ENCODE results near the gene NSG2. TPM values are rescaled to one million over a fixed set of nuclear protein-coding genes. Genes with fewer than 3 reads are reported as not detected.

NSG2 gene
- total and polyA plus RNA-seq, 2 of the 4 experiments (the other 2 are of a cell fraction): not detected

DNA sequence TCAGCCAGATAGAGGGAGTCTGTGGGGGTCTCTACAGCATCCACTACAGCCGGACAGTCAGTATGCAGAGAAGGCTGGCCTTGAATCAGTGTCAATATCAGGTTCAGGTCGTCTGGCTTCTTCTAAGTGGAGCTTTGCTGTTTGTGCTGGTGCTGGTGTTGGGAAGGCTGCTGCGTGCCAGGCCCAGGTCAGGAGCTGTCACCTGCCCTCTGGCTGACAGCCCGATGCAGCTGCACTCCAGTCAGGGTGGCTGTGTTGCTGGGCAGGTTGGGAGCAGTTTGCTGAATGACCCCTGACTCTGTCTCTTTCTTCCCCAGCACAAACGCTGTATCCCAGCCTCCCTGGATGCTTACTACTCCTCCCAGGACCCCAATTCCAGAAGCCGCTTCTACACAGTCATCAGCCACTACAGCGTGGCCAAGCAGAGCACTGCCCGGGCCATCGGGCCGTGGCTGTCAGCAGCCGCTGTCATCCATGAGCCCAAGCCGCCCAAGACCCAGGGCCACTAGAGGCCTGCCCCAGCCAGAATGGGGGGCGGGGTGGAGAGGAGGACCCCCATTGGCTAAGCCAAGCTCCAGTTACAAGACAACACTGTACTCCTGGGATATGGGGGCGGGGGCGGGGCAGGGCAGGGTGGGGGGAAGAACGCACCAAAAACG is 61.6 kb downstream of the NSG2 start:
- intact Hi-C loops (cut with micrococcal nuclease): no loop called here
- H3K14ac ChIP-seq (replicated peaks; ENCODE audit: low read depth, low read length): no peak overlapping the region
- BruUV-seq (replicated peaks): no TSS peak
- no peak overlapping the region for H3K4ac ChIP-seq (ENCODE audit: low read depth, low read length)
- H3K4me3 ChIP-seq (ENCODE audit: insufficient read depth, low read depth, low read length): no peak overlapping the region
- no peak overlapping the region for H2AK5ac ChIP-seq (ENCODE audit: low read depth, low read length)
- H3K27ac ChIP-seq (ENCODE audit: insufficient read depth, low read length): no peak overlapping the region
- no peak overlapping the region for H3K9ac ChIP-seq (ENCODE audit: low read depth, low read length)
- H4K91ac ChIP-seq (ENCODE audit: insufficient read depth, low read depth, low read length): no peak overlapping the region
- H4K5ac ChIP-seq (ENCODE audit: low read depth, low read length): no peak overlapping the region
- in situ Hi-C loops (cut with MboI; ENCODE audit: low sequenced_read_pairs): no loop called here
- no peak overlapping the region for H4K8ac ChIP-seq (ENCODE audit: low read depth in 2 of 2, low read length in 2 of 2)
- peaks cover 7% of the 10 kb centered on the region; the same call in 1 of the 2 replicates for H3K9me3 ChIP-seq (ENCODE audit: control insufficient read depth, insufficient read depth, low read length)
- H3K4me2 ChIP-seq (ENCODE audit: low read depth, low read length): no peak overlapping the region
- no peaks in the 10 kb centered on the region for H3K9me1 ChIP-seq (ENCODE audit: insufficient read depth, low read length)
- no peaks in the 10 kb centered on the region for H3K79me1 ChIP-seq (ENCODE audit: low read depth in 1 of 2, low read length in 2 of 2)
- H3K56ac ChIP-seq (ENCODE audit: extremely low read depth, insufficient read depth, low read length): no peak overlapping the region
- no peak overlapping the region for H2BK20ac ChIP-seq (ENCODE audit: low read depth, low read length)
- no peak overlapping the region for H2AFZ ChIP-seq (replicated peaks; ENCODE audit: low read length, poor library complexity)
- no peak overlapping the region for H2BK120ac ChIP-seq (ENCODE audit: low read depth, low read length)
- POLR2A ChIA-PET (ENCODE audit: unreplicated experiment): no interaction called here
- no peaks in the 10 kb centered on the region for H3K27me3 ChIP-seq (ENCODE audit: control insufficient read depth, insufficient read depth, low read length)
- H3K36me3 ChIP-seq (ENCODE audit: control insufficient read depth, insufficient read depth, low read length): no peaks in the 10 kb centered on the region
- H4K20me1 ChIP-seq (ENCODE audit: insufficient read depth, low read length): no peaks in the 10 kb centered on the region
- ATAC-seq (ENCODE audit: low read depth) (no peak), DNase-seq (no peak)
- no peak overlapping the region for H2BK5ac ChIP-seq (ENCODE audit: low read depth, low read length, poor library complexity, severe bottlenecking)
- H3K4me1 ChIP-seq (ENCODE audit: control insufficient read depth, insufficient read depth, low read length): no peaks in the 10 kb centered on the region
- no peak overlapping the region for H3K18ac ChIP-seq (ENCODE audit: low read depth, low read length)
- H2BK15ac ChIP-seq (ENCODE audit: low read depth, low read length): no peak overlapping the region
- WGBS, 2 experiments (ENCODE audit: extremely low coverage in 2 of 2, insufficient read length in 1 of 2): 50% methylated on average over 2 of the region's 17 CpGs; no CpG with 5 or more reads in 1 of the 2 experiments
- TF ChIP-seq MAFK (IDR thresholded peaks at IDR 0.05; ENCODE audit: low read depth, low read length): no peak
- no peak for TF ChIP-seq NFE2L2 (IDR thresholded peaks at IDR 0.05; ENCODE audit: low read depth, low read length)
- no peak for TF ChIP-seq SMC3 (IDR thresholded peaks at IDR 0.05; ENCODE audit: low read depth, low read length)
- TF ChIP-seq BHLHE40 (IDR thresholded peaks at IDR 0.05; ENCODE audit: low read depth, low read length): no peak
- TF ChIP-seq RFX5 (IDR thresholded peaks at IDR 0.05; ENCODE audit: low read depth, low read length): no peak
- no peak for TF ChIP-seq RAD21 (IDR thresholded peaks at IDR 0.05; ENCODE audit: low read length)
- no peak for TF ChIP-seq POLR2A (IDR thresholded peaks at IDR 0.05; ENCODE audit: low read depth, low read length)
- TF ChIP-seq FOS (IDR thresholded peaks at IDR 0.05; ENCODE audit: low read depth, low read length): no peak
- TF ChIP-seq, protein P1, sequence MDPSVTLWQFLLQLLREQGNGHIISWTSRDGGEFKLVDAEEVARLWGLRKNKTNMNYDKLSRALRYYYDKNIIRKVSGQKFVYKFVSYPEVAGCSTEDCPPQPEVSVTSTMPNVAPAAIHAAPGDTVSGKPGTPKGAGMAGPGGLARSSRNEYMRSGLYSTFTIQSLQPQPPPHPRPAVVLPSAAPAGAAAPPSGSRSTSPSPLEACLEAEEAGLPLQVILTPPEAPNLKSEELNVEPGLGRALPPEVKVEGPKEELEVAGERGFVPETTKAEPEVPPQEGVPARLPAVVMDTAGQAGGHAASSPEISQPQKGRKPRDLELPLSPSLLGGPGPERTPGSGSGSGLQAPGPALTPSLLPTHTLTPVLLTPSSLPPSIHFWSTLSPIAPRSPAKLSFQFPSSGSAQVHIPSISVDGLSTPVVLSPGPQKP (IDR thresholded peaks at IDR 0.05; ENCODE audit: borderline replicate concordance, low read depth, low read length): no peak
- dilution Hi-C loops (cut with HindIII; ENCODE audit: low sequenced_read_pairs, unreplicated experiment): no loop called here
- CTCF ChIA-PET: no interaction called here
- no peak overlapping the region for H2AK9ac ChIP-seq (replicated peaks; ENCODE audit: low read depth, low read length, poor library complexity)
- H3K23ac ChIP-seq (ENCODE audit: low read depth, low read length): no peak overlapping the region
